Ovary (tissue), 3 donors: ENCODE measurements around the gene RXRG.

ENCODE experiments used
- EP300 ChIP-seq: sonication (generic); formaldehyde crosslinking; IDR thresholded peaks from one replicate; pipeline ENCODE4 v1.6.1; 2017; ENCODE audit warnings: antibody characterized with exemption
- POLR2A ChIP-seq: fragments of 450-650 bp; IDR thresholded peaks from one replicate; pipeline ENCODE4 v1.6.1; 2017; ENCODE audit warnings: antibody characterized with exemption, mild to moderate bottlenecking, moderate library complexity
- TF ChIP-seq, protein P1 (sequence below), 3 donors: fragments of 450-650 bp in 2 of 3; fragments of 200-600 bp in 1 of 3; IDR thresholded peaks; one replicate each; pipeline versions ENCODE4 v1.5.1 to v1.8.0; 2016 to 2022; ENCODE audit warnings: antibody characterized with exemption in 3 of 3, mild to moderate bottlenecking in 1 of 3
- donor health status: DM: no; HTN: no; CAD: no.

DNA sequence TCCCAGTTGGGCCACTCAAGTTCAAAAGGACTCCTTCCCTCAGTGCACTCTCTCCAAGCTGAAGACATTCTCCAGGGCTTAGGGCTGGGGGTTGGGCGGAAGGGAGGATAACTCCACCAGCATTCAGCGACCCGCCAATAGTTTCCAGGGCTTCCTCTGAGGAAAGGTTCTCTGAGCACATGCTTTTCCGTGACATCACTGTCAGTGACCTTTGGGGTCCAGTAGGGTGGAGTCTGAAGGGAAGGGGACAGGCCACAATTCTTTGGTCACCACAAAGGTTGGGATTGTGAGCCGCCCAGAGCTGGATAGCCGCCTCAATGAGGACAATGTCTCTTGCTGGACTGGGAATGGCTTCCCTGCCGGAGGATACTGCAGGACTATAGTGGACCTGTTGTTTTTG, 22.8 kb upstream of the RXRG start:
- TF ChIP-seq, protein P1, sequence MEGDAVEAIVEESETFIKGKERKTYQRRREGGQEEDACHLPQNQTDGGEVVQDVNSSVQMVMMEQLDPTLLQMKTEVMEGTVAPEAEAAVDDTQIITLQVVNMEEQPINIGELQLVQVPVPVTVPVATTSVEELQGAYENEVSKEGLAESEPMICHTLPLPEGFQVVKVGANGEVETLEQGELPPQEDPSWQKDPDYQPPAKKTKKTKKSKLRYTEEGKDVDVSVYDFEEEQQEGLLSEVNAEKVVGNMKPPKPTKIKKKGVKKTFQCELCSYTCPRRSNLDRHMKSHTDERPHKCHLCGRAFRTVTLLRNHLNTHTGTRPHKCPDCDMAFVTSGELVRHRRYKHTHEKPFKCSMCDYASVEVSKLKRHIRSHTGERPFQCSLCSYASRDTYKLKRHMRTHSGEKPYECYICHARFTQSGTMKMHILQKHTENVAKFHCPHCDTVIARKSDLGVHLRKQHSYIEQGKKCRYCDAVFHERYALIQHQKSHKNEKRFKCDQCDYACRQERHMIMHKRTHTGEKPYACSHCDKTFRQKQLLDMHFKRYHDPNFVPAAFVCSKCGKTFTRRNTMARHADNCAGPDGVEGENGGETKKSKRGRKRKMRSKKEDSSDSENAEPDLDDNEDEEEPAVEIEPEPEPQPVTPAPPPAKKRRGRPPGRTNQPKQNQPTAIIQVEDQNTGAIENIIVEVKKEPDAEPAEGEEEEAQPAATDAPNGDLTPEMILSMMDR (IDR thresholded peaks at IDR 0.05): no peak
- no peak for TF ChIP-seq POLR2A
- no peak for TF ChIP-seq EP300
